Retinal pigment epithelial cell (primary cell): Measurements from ENCODE around the gene WDR38.

Experiments
- DNase-seq: peaks from one replicate; pipeline ENCODE4 v3.0.0-alpha.2; 2010; ENCODE audit warnings: low read depth
- H3K4me3 ChIP-seq: 2 replicates; pipeline ENCODE4 v1.5.1; 2011; ENCODE audit warnings: mild to moderate bottlenecking, low read length, control low read depth, moderate library complexity
- CTCF ChIP-seq: conservative IDR thresholded peaks from 2 replicates; pipeline ENCODE4 v1.5.1; 2011; ENCODE audit warnings: low read depth, low read length, control low read depth, inconsistent platforms

The WDR38 gene

GRCh38 chr9:124818431-124819281, 34.6 kb upstream of the WDR38 start:
- no peak for TF ChIP-seq CTCF
- no peak for DNase-seq
- no peak overlapping the region for H3K4me3 ChIP-seq

- H3K4me3 ChIP-seq = no peak overlapping the region
- DNase-seq = no peak
- TF ChIP-seq CTCF = no peak
Measured at GRCh38 chr9:124820698-124821623, 32.3 kb upstream of the WDR38 start.

- no peak for TF ChIP-seq CTCF
Measured at GRCh38 chr9:124828489-124829333, 24.5 kb upstream of the WDR38 start.

DNA sequence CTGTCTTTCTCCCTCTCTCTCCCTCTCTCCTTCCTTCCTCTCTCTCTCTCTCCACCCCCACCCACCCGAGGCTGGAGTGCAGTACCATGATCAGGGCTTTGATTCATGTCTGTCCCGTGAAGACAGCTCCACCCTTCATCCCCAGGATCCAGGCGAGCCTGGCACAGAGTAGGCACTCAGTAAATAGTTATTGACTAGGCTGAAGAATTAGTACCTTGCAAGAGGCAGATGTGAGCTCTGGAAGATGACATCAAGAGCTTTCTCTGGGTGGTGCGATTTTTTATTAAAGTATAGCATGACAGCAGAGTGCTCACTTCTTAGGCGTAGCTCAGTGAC, 24.0 kb upstream of the WDR38 start:
- no peak for DNase-seq
- no peak for TF ChIP-seq CTCF
- H3K4me3 ChIP-seq = no peak overlapping the region

More at GRCh38 chr9:124828489-124829333, 24.5 kb upstream of the WDR38 start:
- no peak for DNase-seq
- H3K4me3 ChIP-seq = no peak overlapping the region

DNA sequence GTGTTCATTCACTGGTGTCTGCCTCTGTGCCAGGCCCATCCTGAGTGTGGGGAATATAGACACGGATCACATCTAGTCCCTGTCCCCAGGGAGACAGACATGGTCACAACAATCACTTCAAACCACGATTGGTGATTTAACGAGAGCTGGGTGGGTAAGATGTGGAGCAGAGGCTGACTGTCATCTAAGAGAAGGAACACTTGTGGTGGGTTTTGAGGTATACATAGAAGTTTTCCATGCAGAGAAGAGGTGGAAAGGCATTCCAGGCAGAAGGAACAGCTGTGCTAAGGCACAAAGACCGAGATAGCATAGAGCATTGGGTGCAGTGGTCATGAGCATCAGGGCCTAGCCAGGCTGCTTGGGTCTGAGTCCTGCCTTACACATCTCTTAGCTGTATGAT, 22.7 kb upstream of the WDR38 start:
- DNase-seq = no peak
- TF ChIP-seq CTCF = no peak
- H3K4me3 ChIP-seq = no peak overlapping the region

DNA sequence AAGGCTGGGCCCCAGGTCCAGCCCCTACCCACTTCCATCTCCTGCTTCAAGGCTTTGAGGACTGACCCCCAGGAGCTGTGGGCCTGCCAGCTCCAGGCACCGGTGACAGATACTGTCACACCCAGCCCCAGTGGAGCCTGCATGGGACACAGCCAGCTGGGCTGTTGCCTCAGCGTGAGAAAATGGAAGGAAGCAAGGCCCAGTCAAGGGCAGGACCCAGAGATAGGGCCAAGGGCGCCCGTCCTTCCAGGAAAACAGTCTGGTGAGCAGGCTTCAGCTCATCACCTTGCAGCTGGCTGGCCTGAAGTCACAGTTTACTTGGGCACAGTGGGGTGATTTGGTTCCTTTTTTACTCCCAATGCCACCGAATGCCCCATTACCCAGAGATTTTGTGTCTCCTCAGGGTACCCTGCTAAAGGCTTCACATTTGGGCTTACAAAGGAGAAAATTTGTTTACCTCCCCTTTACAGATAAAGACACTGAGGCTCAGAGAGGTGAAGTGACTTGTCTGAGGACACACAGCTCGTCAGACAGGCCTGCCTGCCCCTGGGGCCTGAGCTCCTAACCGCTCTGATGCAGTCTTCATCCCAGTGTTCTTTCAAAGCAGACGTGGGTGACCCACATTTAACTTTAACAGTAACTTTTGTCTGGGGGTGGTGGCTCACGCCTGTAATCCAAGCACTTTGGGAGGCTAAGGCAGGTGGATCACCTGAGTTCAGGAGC, 21.5 kb upstream of the WDR38 start:
- TF ChIP-seq CTCF = no peak
- DNase-seq = no peak
- H3K4me3 ChIP-seq = no peak overlapping the region
